GM23248 (cell line): ENCODE data around the gene ARID1B.

Experiments
- EZH2 ChIP-seq: fragments of 200-600 bp; sonication (generic); IDR thresholded peaks from 2 replicates; pipeline ENCODE4 v1.6.1; 2018; ENCODE audit warnings: antibody characterized with exemption, mild to moderate bottlenecking; ENCODE audit not compliant: insufficient read depth, poor library complexity, severe bottlenecking
- EZH2phosphoT487 ChIP-seq: fragments of 200-600 bp; sonication (generic); IDR thresholded peaks from 2 replicates; pipeline ENCODE4 v1.6.1; 2018; ENCODE audit warnings: antibody characterized with exemption, moderate library complexity, mild to moderate bottlenecking, low read depth; ENCODE audit not compliant: insufficient read depth

GRCh38 chr6:157174731-157175130 lies 397.6 kb downstream of the ARID1B start:
- TF ChIP-seq EZH2phosphoT487 (no peak), EZH2 (no peak)
